Stomach smooth muscle (tissue), 2 donors: ENCODE data around the gene HAAO.

Experiments used
- H3K27ac ChIP-seq: one replicate; pipeline ENCODE4 v1.7.0; 2013; ENCODE audit warnings: mild to moderate bottlenecking, low read length, inconsistent platforms
- H3K27me3 ChIP-seq, 2 donors: one replicate each; pipeline ENCODE4 v1.7.0; 2013; ENCODE audit warnings: low read length in 2 of 2; ENCODE audit not compliant: insufficient read depth in 2 of 2, control insufficient read depth in 1 of 2
- H3K36me3 ChIP-seq, 2 donors: one replicate each; pipeline ENCODE4 v1.7.0; 2013; ENCODE audit warnings: low read length in 2 of 2; ENCODE audit not compliant: control insufficient read depth in 2 of 2, insufficient read depth in 2 of 2
- H3K4me1 ChIP-seq: one replicate; pipeline ENCODE4 v1.7.0; 2013; ENCODE audit warnings: low read length; ENCODE audit not compliant: control insufficient read depth, insufficient read depth
- H3K4me3 ChIP-seq, 2 donors: one replicate each; pipeline ENCODE4 v1.7.0; 2013; ENCODE audit warnings: low read length in 2 of 2
- H3K9ac ChIP-seq, 2 donors: one replicate each; pipeline ENCODE4 v1.7.0; 2013; ENCODE audit warnings: low read length in 2 of 2, mild to moderate bottlenecking in 1 of 2
- H3K9me3 ChIP-seq, 2 donors: one replicate each; pipeline ENCODE4 v1.7.0; 2013; ENCODE audit warnings: low read length in 2 of 2; ENCODE audit not compliant: control insufficient read depth in 2 of 2
- donor health status: healthy.
- donor health status: Pancreatic carcinoma.

Gene HAAO

GRCh38 chr2:42800981-42801380 lies 8.6 kb upstream of the HAAO start:
- Histone ChIP-seq H3K4me1 (peaks cover 9% of the 10 kb centered on the region), H3K36me3 (no peaks in the 10 kb centered on the region), H3K27ac (peak overlapping the region; percentile 62), H3K9ac (no peak overlapping the region), H3K9me3 (no peaks in the 10 kb centered on the region), H3K4me3 (no peak overlapping the region), H3K27me3 (no peaks in the 10 kb centered on the region)

- H3K36me3 ChIP-seq = no peaks in the 10 kb centered on the region
- no peak overlapping the region for H3K9ac ChIP-seq
- H3K27me3 ChIP-seq = no peaks in the 10 kb centered on the region
- H3K27ac ChIP-seq = peak overlapping the region; percentile 62
- H3K4me3 ChIP-seq = no peak overlapping the region
- no peaks in the 10 kb centered on the region for H3K9me3 ChIP-seq
- peaks cover 9% of the 10 kb centered on the region for H3K4me1 ChIP-seq
These were observed 8.1 kb upstream of the HAAO start for GRCh38 chr2:42800461-42800962.

GRCh38 chr2:42799881-42800280 lies 7.5 kb upstream of the HAAO start:
- Histone ChIP-seq H3K27me3 (no peaks in the 10 kb centered on the region), H3K9ac (no peak overlapping the region), H3K4me1 (peaks cover 9% of the 10 kb centered on the region), H3K27ac (no peak overlapping the region), H3K36me3 (no peaks in the 10 kb centered on the region), H3K4me3 (no peak overlapping the region), H3K9me3 (no peaks in the 10 kb centered on the region)

GRCh38 chr2:42797281-42797680 lies 4.9 kb upstream of the HAAO start:
- Histone ChIP-seq H3K4me1 (peaks cover 15% of the 10 kb centered on the region), H3K9ac (no peak overlapping the region), H3K4me3 (no peak overlapping the region), H3K9me3 (no peaks in the 10 kb centered on the region), H3K36me3 (no peaks in the 10 kb centered on the region), H3K27ac (no peak overlapping the region), H3K27me3 (no peaks in the 10 kb centered on the region)

GRCh38 chr2:42796427-42797248 lies 4.3 kb upstream of the HAAO start:
- no peak overlapping the region for H3K9ac ChIP-seq
- H3K9me3 ChIP-seq = no peaks in the 10 kb centered on the region
- H3K27ac ChIP-seq = no peak overlapping the region
- H3K4me1 ChIP-seq = peaks cover 17% of the 10 kb centered on the region
- H3K4me3 ChIP-seq = no peak overlapping the region
- H3K27me3 ChIP-seq = no peaks in the 10 kb centered on the region
- no peaks in the 10 kb centered on the region for H3K36me3 ChIP-seq

- H3K36me3 ChIP-seq = no peaks in the 10 kb centered on the region
- H3K9ac ChIP-seq = no peak overlapping the region
- H3K27me3 ChIP-seq = no peaks in the 10 kb centered on the region
- H3K27ac ChIP-seq = peak overlapping the region; percentile 53
- no peak overlapping the region for H3K4me3 ChIP-seq
- H3K4me1 ChIP-seq = peaks cover 16% of the 10 kb centered on the region
- H3K9me3 ChIP-seq = no peaks in the 10 kb centered on the region
These were observed 3.5 kb upstream of the HAAO start for GRCh38 chr2:42795841-42796301.

GRCh38 chr2:42795275-42795674 lies 2.9 kb upstream of the HAAO start:
- Histone ChIP-seq H3K27ac (no peak overlapping the region), H3K27me3 (no peaks in the 10 kb centered on the region), H3K9ac (no peak overlapping the region), H3K4me3 (no peak overlapping the region), H3K36me3 (no peaks in the 10 kb centered on the region), H3K9me3 (no peaks in the 10 kb centered on the region), H3K4me1 (peaks cover 15% of the 10 kb centered on the region)

GRCh38 chr2:42794271-42795046 lies 2.1 kb upstream of the HAAO start:
- Histone ChIP-seq H3K27ac (no peak overlapping the region), H3K4me3 (no peak overlapping the region), H3K9ac (no peak overlapping the region), H3K27me3 (no peaks in the 10 kb centered on the region), H3K9me3 (no peaks in the 10 kb centered on the region), H3K36me3 (no peaks in the 10 kb centered on the region), H3K4me1 (peaks cover 15% of the 10 kb centered on the region)

GRCh38 chr2:42793334-42794270 lies 1.2 kb upstream of the HAAO start:
- H3K27ac ChIP-seq = peak overlapping the region; percentile 74
- H3K4me1 ChIP-seq = peaks cover 15% of the 10 kb centered on the region
- H3K27me3 ChIP-seq = no peaks in the 10 kb centered on the region
- H3K9me3 ChIP-seq = no peaks in the 10 kb centered on the region
- peak overlapping the region; percentile 72 to 82 for H3K4me3 ChIP-seq
- peak overlapping the region; percentile 50 to 81 for H3K9ac ChIP-seq
- H3K36me3 ChIP-seq = no peaks in the 10 kb centered on the region

- Histone ChIP-seq H3K9ac (peak overlapping the region; percentile 50 to 81), H3K36me3 (no peaks in the 10 kb centered on the region), H3K4me3 (peak overlapping the region; percentile 72 to 82), H3K27ac (peak overlapping the region; percentile 74), H3K9me3 (no peaks in the 10 kb centered on the region), H3K27me3 (no peaks in the 10 kb centered on the region), H3K4me1 (peaks cover 15% of the 10 kb centered on the region)
These were observed 248 bp downstream of the HAAO start for GRCh38 chr2:42792087-42792582.
